H9 (cell line): Measurements from ENCODE around the gene S1PR5. TPM values are rescaled to one million over a fixed set of nuclear protein-coding genes. Genes with fewer than 3 reads are reported as not detected.

Source experiments
- DNase-seq: peaks from one replicate; pipeline ENCODE4 v3.0.0-alpha.2; 2017
- H2AFZ ChIP-seq: one replicate; pipeline ENCODE4 v1.6.1; 2013; ENCODE audit warnings: mild to moderate bottlenecking, low read length, control low read depth, moderate library complexity
- H2AK5ac ChIP-seq: 2 replicates; pipeline ENCODE4 v1.6.1; 2013; ENCODE audit warnings: low read length, control low read depth, mixed read lengths; ENCODE audit not compliant: insufficient read length
- H2BK120ac ChIP-seq: one replicate; pipeline ENCODE4 v1.6.1; 2013; ENCODE audit warnings: low read depth, mild to moderate bottlenecking, low read length, control low read depth, inconsistent platforms; ENCODE audit not compliant: poor library complexity, severe bottlenecking
- H2BK12ac ChIP-seq: 2 replicates; pipeline ENCODE4 v1.6.1; 2013; ENCODE audit warnings: low read length, control low read depth, mixed read lengths, low read depth; ENCODE audit not compliant: insufficient read length
- H2BK15ac ChIP-seq: 2 replicates; pipeline ENCODE4 v1.6.1; 2013; ENCODE audit warnings: low read depth, low read length, control low read depth
- H2BK20ac ChIP-seq: one replicate; pipeline ENCODE4 v1.6.1; 2013; ENCODE audit warnings: low read depth, mild to moderate bottlenecking, low read length, control low read depth, inconsistent platforms; ENCODE audit not compliant: poor library complexity, severe bottlenecking
- H2BK5ac ChIP-seq: 2 replicates; pipeline ENCODE4 v1.6.1; 2013; ENCODE audit warnings: low read length, control low read depth, mixed read lengths; ENCODE audit not compliant: insufficient read length
- H3K14ac ChIP-seq: 2 replicates; pipeline ENCODE4 v1.6.1; 2013; ENCODE audit warnings: low read length, control low read depth; ENCODE audit not compliant: insufficient read depth
- H3K18ac ChIP-seq: 2 replicates; pipeline ENCODE4 v1.6.1; 2013; ENCODE audit warnings: low read depth, mild to moderate bottlenecking, mixed read lengths, low read length, control low read depth; ENCODE audit not compliant: insufficient read length
- H3K23ac ChIP-seq: 2 replicates; pipeline ENCODE4 v1.6.1; 2013; ENCODE audit warnings: low read length, control low read depth, mixed read lengths, low read depth; ENCODE audit not compliant: insufficient read length
- H3K23me2 ChIP-seq: 2 replicates; pipeline ENCODE4 v1.6.1; 2013; ENCODE audit warnings: low read depth, mild to moderate bottlenecking, mixed read lengths, low read length, control low read depth; ENCODE audit not compliant: insufficient read length, poor library complexity, severe bottlenecking
- H3K27ac ChIP-seq: 2 replicates; pipeline ENCODE4 v1.5.1; 2013; ENCODE audit warnings: low read length, control low read depth, mixed read lengths, low read depth; ENCODE audit not compliant: insufficient read length
- H3K27me3 ChIP-seq: 2 replicates; pipeline ENCODE4 v1.6.1; 2013; ENCODE audit warnings: low read length, control low read depth, inconsistent platforms; ENCODE audit not compliant: insufficient read depth
- H3K4ac ChIP-seq: 2 replicates; pipeline ENCODE4 v1.6.1; 2013; ENCODE audit warnings: low read depth, mild to moderate bottlenecking, control low read depth, inconsistent platforms, low read length, moderate library complexity
- H3K4me1 ChIP-seq: 2 replicates; pipeline ENCODE4 v1.6.1; 2013; ENCODE audit warnings: low read length, control low read depth, inconsistent platforms; ENCODE audit not compliant: insufficient read depth
- H3K4me2 ChIP-seq: 2 replicates; pipeline ENCODE4 v1.6.1; 2013; ENCODE audit warnings: low read length, control low read depth, mixed read lengths; ENCODE audit not compliant: insufficient read length, insufficient read depth
- H3K56ac ChIP-seq: 2 replicates; pipeline ENCODE4 v1.6.1; 2013; ENCODE audit warnings: low read depth, mild to moderate bottlenecking, mixed read lengths, low read length, control low read depth; ENCODE audit not compliant: insufficient read length
- H3K79me1 ChIP-seq: 2 replicates; pipeline ENCODE4 v1.6.1; 2013; ENCODE audit warnings: low read depth, mild to moderate bottlenecking, moderate library complexity, low read length, control low read depth, inconsistent platforms; ENCODE audit not compliant: insufficient read depth, poor library complexity, severe bottlenecking
- H3K79me2 ChIP-seq: 2 replicates; pipeline ENCODE4 v1.6.1; 2013; ENCODE audit warnings: low read length, control low read depth, inconsistent platforms; ENCODE audit not compliant: insufficient read depth
- H3K9ac ChIP-seq: 2 replicates; pipeline ENCODE4 v1.6.1; 2013; ENCODE audit warnings: low read length, control low read depth, mixed read lengths; ENCODE audit not compliant: insufficient read length; ENCODE audit errors: extremely low read depth
- H3K9me3 ChIP-seq: one replicate; pipeline ENCODE4 v1.6.1; 2013; ENCODE audit warnings: low read depth, low read length, inconsistent platforms; ENCODE audit not compliant: control insufficient read depth
- H3T11ph ChIP-seq: one replicate; pipeline ENCODE4 v1.6.1; 2013; ENCODE audit warnings: mild to moderate bottlenecking, low read length, control low read depth, inconsistent platforms
- H4K20me1 ChIP-seq: one replicate; pipeline ENCODE4 v1.6.1; 2013; ENCODE audit not compliant: control insufficient read depth, insufficient read length, insufficient read depth
- H4K5ac ChIP-seq: 2 replicates; pipeline ENCODE4 v1.6.1; 2013; ENCODE audit warnings: low read depth, mild to moderate bottlenecking, mixed read lengths, low read length, control low read depth; ENCODE audit not compliant: insufficient read length
- H4K8ac ChIP-seq: replicated peaks from 2 replicates; pipeline ENCODE4 v1.6.1; 2013; ENCODE audit warnings: low read length, control low read depth, mixed read lengths, low read depth; ENCODE audit not compliant: insufficient read length
- H4K91ac ChIP-seq: 2 replicates; pipeline ENCODE4 v1.6.1; 2013; ENCODE audit warnings: low read depth, mild to moderate bottlenecking, moderate library complexity, mixed read lengths, low read length, control low read depth; ENCODE audit not compliant: insufficient read length
- H3K27ac Mint-ChIP-seq, 3 experiments: 2 replicates in 2 of 3; 3 replicates in 1 of 3; pipeline ENCODE4 v1.8.0; 2020 to 2021; ENCODE audit warnings: mixed read lengths in 3 of 3, mild to moderate bottlenecking in 1 of 3, moderate library complexity in 1 of 3
- H3K27me3 Mint-ChIP-seq: 2 replicates; pipeline ENCODE4 v1.8.0; 2021; ENCODE audit warnings: low read depth, mild to moderate bottlenecking, moderate library complexity, mixed read lengths
- H3K36me3 Mint-ChIP-seq, 3 experiments: 2 replicates in 2 of 3; 3 replicates in 1 of 3; pipeline ENCODE4 v1.8.0; 2020 to 2021; ENCODE audit warnings: low read depth in 3 of 3, mixed read lengths in 3 of 3; ENCODE audit not compliant: insufficient read depth in 1 of 3
- H3K4me1 Mint-ChIP-seq, 2 experiments: 2 replicates each; pipeline ENCODE4 v1.8.0; 2020; ENCODE audit warnings: mixed read lengths in 2 of 2
- H3K4me3 Mint-ChIP-seq, 2 experiments: 2 replicates in 1 of 2; 3 replicates in 1 of 2; pipeline ENCODE4 v1.8.0; 2020 to 2021; ENCODE audit warnings: mild to moderate bottlenecking in 2 of 2, mixed read lengths in 2 of 2, moderate library complexity in 1 of 2
- H3K9me3 Mint-ChIP-seq, 2 experiments: 2 replicates in 1 of 2; 3 replicates in 1 of 2; pipeline ENCODE4 v1.8.0; 2020; ENCODE audit warnings: mild to moderate bottlenecking in 2 of 2, mixed read lengths in 2 of 2, moderate library complexity in 1 of 2
- CTCF ChIP-seq: fragments of 200-600 bp; sonication (generic); conservative IDR thresholded peaks from 3 replicates; pipeline ENCODE4 v1.8.0; 2021; ENCODE audit warnings: antibody characterized with exemption, mild to moderate bottlenecking
- WGBS: extraction: QIAGEN DNeasy Blood & Tissue Kit; methylation state at CpG from one replicate; pipeline ENCODE4 v1.1.7; 2013; ENCODE audit warnings: missing lambda C conversion rate, low lambda C conversion rate, mixed read lengths; ENCODE audit not compliant: insufficient read length; ENCODE audit errors: extremely low coverage; 5-methylcytosine and 5-hydroxymethylcytosine counted together
- total RNA-seq: library from RNA; stranded (reverse); gene quantifications from 2 replicates; pipeline ENCODE4 v1.2.1, GENCODE V29; 2021

The S1PR5 gene
- total RNA-seq, 1 experiment from 2014 or later = 8.1 TPM

- H4K91ac ChIP-seq = no peak overlapping the region
- Mint-ChIP-seq H3K4me1 (peaks cover 4 to 6% of the 10 kb centered on the region in 2 experiments; a peak in 3 of 4 replicates), H3K27me3 (peaks cover 3% of the 10 kb centered on the region), H3K9me3 (no peaks in the 10 kb centered on the region), H3K27ac (no peak overlapping the region), H3K36me3 (peaks cover under 1 to 2% (median under 1%) of the 10 kb centered on the region in 3 experiments; a peak in 4 of 7 replicates), H3K4me3 (no peak overlapping the region)
- no peak overlapping the region for H2BK15ac ChIP-seq
- no peaks in the 10 kb centered on the region for H3K23me2 ChIP-seq
- no peaks in the 10 kb centered on the region for H3K27me3 ChIP-seq
- no CpG with 5 or more reads among the region's 16 CpGs for WGBS
- no peaks in the 10 kb centered on the region for H3K9me3 ChIP-seq
- H2BK5ac ChIP-seq = no peak overlapping the region
- no peak overlapping the region for H4K5ac ChIP-seq
- H2BK120ac ChIP-seq = no peak overlapping the region
- no peak overlapping the region for H3K27ac ChIP-seq
- H3K9ac ChIP-seq = no peak overlapping the region
- H4K8ac ChIP-seq = no peak overlapping the region
- no peak overlapping the region for H3K18ac ChIP-seq
- H3K23ac ChIP-seq = no peak overlapping the region
- DNase-seq = no peak
- H2AFZ ChIP-seq = no peak overlapping the region
- no peak overlapping the region for H2BK20ac ChIP-seq
- H3K4me1 ChIP-seq = no peaks in the 10 kb centered on the region
- H3K14ac ChIP-seq = no peak overlapping the region
- H3T11ph ChIP-seq = no peak overlapping the region
- no peaks in the 10 kb centered on the region for H3K79me2 ChIP-seq
- no peak overlapping the region for H2BK12ac ChIP-seq
- H3K4ac ChIP-seq = no peak overlapping the region
- H3K79me1 ChIP-seq = no peaks in the 10 kb centered on the region
- no peak for TF ChIP-seq CTCF
- no peaks in the 10 kb centered on the region for H4K20me1 ChIP-seq
- no peak overlapping the region for H2AK5ac ChIP-seq
- H3K56ac ChIP-seq = no peak overlapping the region
- H3K4me2 ChIP-seq = no peak overlapping the region
Measured at GRCh38 chr19:10508036-10508435, 9.2 kb downstream of the S1PR5 start.
